ENCODE results near the gene ELMO3.

Gene ELMO3

GRCh38 chr16:67199011-67199807, at the start of gene ELMO3:
Gene ELMO3, plus strand, starts transcription at chr16:67199131. Its CDS starts 196 bp downstream, at chr16:67199327.
- no peak for DNase-seq (ENCODE audit: low read depth in 2 of 2)

GRCh38 chr16:67149276-67150046, 49.5 kb upstream of the ELMO3 start:
- no peak for DNase-seq (ENCODE audit: low read depth in 2 of 2)

- no peak for DNase-seq (ENCODE audit: low read depth in 2 of 2)
Observed at GRCh38 chr16:67150047-67150832, 48.7 kb upstream of the ELMO3 start.

GRCh38 chr16:67150833-67151396, 48.0 kb upstream of the ELMO3 start, which contains the start of gene B3GNT9:
Gene B3GNT9, minus strand, starts transcription at chr16:67150998. Its CDS starts 513 bp downstream, at chr16:67150485.
- no peak for DNase-seq (ENCODE audit: low read depth in 2 of 2)

- no peak for DNase-seq (ENCODE audit: low read depth in 2 of 2)
Observed at GRCh38 chr16:67151431-67152097, 47.4 kb upstream of the ELMO3 start.

- DNase-seq (ENCODE audit: low read depth in 2 of 2): no peak
Observed at GRCh38 chr16:67154578-67155294, 44.2 kb upstream of the ELMO3 start.

- DNase-seq (ENCODE audit: low read depth in 2 of 2): peak in 1 of 2 donors; percentile 67
Observed at GRCh38 chr16:67155295-67156142, 43.4 kb upstream of the ELMO3 start.

- no peak for DNase-seq (ENCODE audit: low read depth in 2 of 2)
Observed at GRCh38 chr16:67156143-67156844, 42.6 kb upstream of the ELMO3 start.

GRCh38 chr16:67157106-67157748, 41.7 kb upstream of the ELMO3 start:
- DNase-seq (ENCODE audit: low read depth in 2 of 2): no peak

GRCh38 chr16:67157892-67158635, 40.9 kb upstream of the ELMO3 start:
- DNase-seq (ENCODE audit: low read depth in 2 of 2): no peak

GRCh38 chr16:67158637-67159600, 40.0 kb upstream of the ELMO3 start:
- DNase-seq (ENCODE audit: low read depth in 2 of 2): peak; percentile 66 to 79

- DNase-seq (ENCODE audit: low read depth in 2 of 2): no peak
Observed at GRCh38 chr16:67161595-67162058, 37.3 kb upstream of the ELMO3 start.

GRCh38 chr16:67162506-67163163, 36.3 kb upstream of the ELMO3 start:
- no peak for DNase-seq (ENCODE audit: low read depth in 2 of 2)

- DNase-seq (ENCODE audit: low read depth in 2 of 2): no peak
Observed at GRCh38 chr16:67163164-67163998, 35.5 kb upstream of the ELMO3 start.

GRCh38 chr16:67163999-67164558, 34.9 kb upstream of the ELMO3 start:
- no peak for DNase-seq (ENCODE audit: low read depth in 2 of 2)

Measured in stimulated activated CD4-positive, alpha-beta T cell treated with anti-CD3 and anti-CD28 coated beads, Interleukin-15, amount 100 ng/mL, for 48 hours (primary cell).